ENCODE data around the gene NFIB. TPM values are rescaled to one million over a fixed set of nuclear protein-coding genes. Genes with fewer than 3 reads are reported as not detected.

Gene NFIB
- total and polyA plus RNA-seq, 10 of the 15 experiments (the other 5 are each of a cell fraction or from before 2014, with no cell fraction given), result under 0.01 to 0.19 (median 0.05) TPM; not detected in 3

DNA sequence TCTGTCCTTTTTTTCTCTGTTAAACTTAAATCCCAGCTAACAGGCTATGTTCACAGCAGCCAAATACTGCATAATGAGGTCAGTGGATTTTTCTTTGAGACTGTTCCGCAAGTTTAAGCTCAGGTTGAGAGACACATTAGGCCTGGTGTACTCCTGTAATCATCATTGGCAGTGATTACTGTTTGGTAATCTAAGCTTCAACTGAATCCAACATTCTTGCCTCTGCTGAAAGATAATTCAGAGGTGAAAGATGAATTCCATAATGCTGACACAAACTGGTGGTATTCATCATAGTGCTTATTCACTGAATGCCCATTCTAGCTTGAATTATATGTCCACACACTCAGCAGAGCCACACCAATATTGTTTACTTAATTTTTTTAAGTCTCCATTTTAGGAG lies 108.5 kb downstream of the NFIB start:
- 58% methylated on average over 1 of the region's 1 CpG for WGBS (ENCODE audit: insufficient coverage, insufficient replicate concordance, low lambda C conversion rate, missing lambda C conversion rate)
- H4K20me1 ChIP-seq (ENCODE audit: control insufficient read depth, insufficient read depth), result no peaks in the 10 kb centered on the region
- no peaks in the 10 kb centered on the region for H3K9me3 ChIP-seq (replicated peaks; ENCODE audit: control insufficient read depth, insufficient read depth, low read length)
- no peaks in the 10 kb centered on the region for H3K4me1 ChIP-seq (ENCODE audit: control insufficient read depth, insufficient read depth, low read length)
- H3K79me2 ChIP-seq (ENCODE audit: control insufficient read depth, insufficient read depth, low read length), result no peaks in the 10 kb centered on the region
- no peaks in the 10 kb centered on the region; a peak in 1 of 4 replicates for H3K27me3 ChIP-seq (replicated peaks in 1 of 2; ENCODE audit: control insufficient read depth in 2 of 2, insufficient read depth in 2 of 2, low read length in 1 of 2)
- ChIA-PET POLR2A (no interaction called here), SMC1A (ENCODE audit: uncharacterized antibody, unreplicated experiment) (no interaction called here), CTCF (no interaction called here), RAD21 (ENCODE audit: unreplicated experiment) (interaction anchor here (0.7 kb wide), 1 partner anchor 114 kb away, joined by 3 read pairs; no protein-coding TSS in a partner anchor)
- no TSS peak for BruUV-seq (replicated peaks)
- no peak overlapping the region for H3K9ac ChIP-seq (ENCODE audit: control insufficient read depth, insufficient read depth, low read length)
- in situ Hi-C loops (cut with MboI) (no loop called here), intact Hi-C loops (cut with micrococcal nuclease; ENCODE audit: unreplicated experiment) (no loop called here)
- TF ChIP-seq CBFB (IDR thresholded peaks at IDR 0.05; ENCODE audit: low read depth) (no peak), CHD2 (IDR thresholded peaks at IDR 0.05; ENCODE audit: borderline replicate concordance, low read depth, low read length) (no peak), MEF2B (IDR thresholded peaks at IDR 0.05; ENCODE audit: partially characterized antibody, poor library complexity, severe bottlenecking) (no peak), BMI1 (IDR thresholded peaks at IDR 0.05; ENCODE audit: borderline replicate concordance) (no peak), NFXL1 (IDR thresholded peaks at IDR 0.05; ENCODE audit: borderline replicate concordance) (no peak), ZNF24 (IDR thresholded peaks at IDR 0.05) (no peak), POLR2AphosphoS5 (IDR thresholded peaks at IDR 0.05; ENCODE audit: low read length) (no peak)
- TF ChIP-seq, protein P1, sequence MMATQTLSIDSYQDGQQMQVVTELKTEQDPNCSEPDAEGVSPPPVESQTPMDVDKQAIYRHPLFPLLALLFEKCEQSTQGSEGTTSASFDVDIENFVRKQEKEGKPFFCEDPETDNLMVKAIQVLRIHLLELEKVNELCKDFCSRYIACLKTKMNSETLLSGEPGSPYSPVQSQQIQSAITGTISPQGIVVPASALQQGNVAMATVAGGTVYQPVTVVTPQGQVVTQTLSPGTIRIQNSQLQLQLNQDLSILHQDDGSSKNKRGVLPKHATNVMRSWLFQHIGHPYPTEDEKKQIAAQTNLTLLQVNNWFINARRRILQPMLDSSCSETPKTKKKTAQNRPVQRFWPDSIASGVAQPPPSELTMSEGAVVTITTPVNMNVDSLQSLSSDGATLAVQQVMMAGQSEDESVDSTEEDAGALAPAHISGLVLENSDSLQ (IDR thresholded peaks at IDR 0.05), result no peak
- TF ChIP-seq, protein P2, sequence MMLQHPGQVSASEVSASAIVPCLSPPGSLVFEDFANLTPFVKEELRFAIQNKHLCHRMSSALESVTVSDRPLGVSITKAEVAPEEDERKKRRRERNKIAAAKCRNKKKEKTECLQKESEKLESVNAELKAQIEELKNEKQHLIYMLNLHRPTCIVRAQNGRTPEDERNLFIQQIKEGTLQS (IDR thresholded peaks at IDR 0.05; ENCODE audit: borderline replicate concordance, extremely low read depth, low read depth, low read length), result no peak
- TF ChIP-seq, protein P3, sequence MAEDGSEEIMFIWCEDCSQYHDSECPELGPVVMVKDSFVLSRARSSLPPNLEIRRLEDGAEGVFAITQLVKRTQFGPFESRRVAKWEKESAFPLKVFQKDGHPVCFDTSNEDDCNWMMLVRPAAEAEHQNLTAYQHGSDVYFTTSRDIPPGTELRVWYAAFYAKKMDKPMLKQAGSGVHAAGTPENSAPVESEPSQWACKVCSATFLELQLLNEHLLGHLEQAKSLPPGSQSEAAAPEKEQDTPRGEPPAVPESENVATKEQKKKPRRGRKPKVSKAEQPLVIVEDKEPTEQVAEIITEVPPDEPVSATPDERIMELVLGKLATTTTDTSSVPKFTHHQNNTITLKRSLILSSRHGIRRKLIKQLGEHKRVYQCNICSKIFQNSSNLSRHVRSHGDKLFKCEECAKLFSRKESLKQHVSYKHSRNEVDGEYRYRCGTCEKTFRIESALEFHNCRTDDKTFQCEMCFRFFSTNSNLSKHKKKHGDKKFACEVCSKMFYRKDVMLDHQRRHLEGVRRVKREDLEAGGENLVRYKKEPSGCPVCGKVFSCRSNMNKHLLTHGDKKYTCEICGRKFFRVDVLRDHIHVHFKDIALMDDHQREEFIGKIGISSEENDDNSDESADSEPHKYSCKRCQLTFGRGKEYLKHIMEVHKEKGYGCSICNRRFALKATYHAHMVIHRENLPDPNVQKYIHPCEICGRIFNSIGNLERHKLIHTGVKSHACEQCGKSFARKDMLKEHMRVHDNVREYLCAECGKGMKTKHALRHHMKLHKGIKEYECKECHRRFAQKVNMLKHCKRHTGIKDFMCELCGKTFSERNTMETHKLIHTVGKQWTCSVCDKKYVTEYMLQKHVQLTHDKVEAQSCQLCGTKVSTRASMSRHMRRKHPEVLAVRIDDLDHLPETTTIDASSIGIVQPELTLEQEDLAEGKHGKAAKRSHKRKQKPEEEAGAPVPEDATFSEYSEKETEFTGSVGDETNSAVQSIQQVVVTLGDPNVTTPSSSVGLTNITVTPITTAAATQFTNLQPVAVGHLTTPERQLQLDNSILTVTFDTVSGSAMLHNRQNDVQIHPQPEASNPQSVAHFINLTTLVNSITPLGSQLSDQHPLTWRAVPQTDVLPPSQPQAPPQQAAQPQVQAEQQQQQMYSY (CRISPR knock-in tag; IDR thresholded peaks at IDR 0.05), result no peak
- H3K4me3 ChIP-seq, result no peak overlapping the region
- no peak for FAIRE-seq
- no peak overlapping the region for H3K4me2 ChIP-seq (ENCODE audit: control insufficient read depth, insufficient read depth)
- no peaks in the 10 kb centered on the region for H3K36me3 ChIP-seq (ENCODE audit: control insufficient read depth in 2 of 2, insufficient read depth in 2 of 2, low read length in 1 of 2)
- ATAC-seq, result no peak
- no peak for DNase-seq (ENCODE audit: low read depth, low spot score)
- H3K27ac ChIP-seq (ENCODE audit: control insufficient read depth, insufficient read depth), result no peak overlapping the region
- H2AFZ ChIP-seq (ENCODE audit: control insufficient read depth, low read depth, low read length), result no peak overlapping the region

Data from GM12878 (cell line).